ENCODE results near the gene ADNP2. TPM values are rescaled to one million over a fixed set of nuclear protein-coding genes. Genes with fewer than 3 reads are reported as not detected.
A peak's percentile ranks its signal among the peaks of the same experiment; 100 is the strongest.

The ADNP2 gene
- total and polyA plus RNA-seq, 2 experiments from 2014 or later, result 19.3 to 66.4 TPM

GRCh38 chr18:80126797-80127196, 17.7 kb downstream of the ADNP2 start:
- Histone ChIP-seq H2AFZ (no peak overlapping the region), H3K9me2 (ENCODE audit: insufficient read depth) (no peaks in the 10 kb centered on the region), H3K36me3 (ENCODE audit: insufficient read depth) (peaks cover 8% of the 10 kb centered on the region; the same call in 1 of the 2 replicates), H3K79me2 (replicated peaks; ENCODE audit: insufficient read depth) (peaks cover 99% of the 10 kb centered on the region), H3K4me3 (no peak overlapping the region), H3F3A (replicated peaks; ENCODE audit: low read depth) (no peaks in the 10 kb centered on the region), H4K20me1 (replicated peaks; ENCODE audit: insufficient read depth) (peaks cover 71% of the 10 kb centered on the region), H3K27ac (ENCODE audit: low read depth) (no peak overlapping the region), H3K4me2 (no peak overlapping the region), H3K4me1 (ENCODE audit: insufficient read depth) (peaks cover 16% of the 10 kb centered on the region), H3K27me3 (ENCODE audit: insufficient read depth) (no peaks in the 10 kb centered on the region)
- Mint-ChIP-seq H3K27ac (peak overlapping the region; percentile 13; the same call in 1 of the 2 replicates), H3K9me3 (no peaks in the 10 kb centered on the region), H3K27me3 (ENCODE audit: insufficient read depth, low read depth, poor library complexity) (peaks cover 2% of the 10 kb centered on the region), H3K36me3 (ENCODE audit: low read depth) (peaks cover 30% of the 10 kb centered on the region), H3K4me1 (peaks cover 32% of the 10 kb centered on the region), H3K4me3 (no peak overlapping the region)
- TF ChIP-seq POLR2AphosphoS5 (IDR thresholded peaks at IDR 0.05; ENCODE audit: low read depth) (no peak), CREB1 (CRISPR knock-in tag; IDR thresholded peaks at IDR 0.05; ENCODE audit: low read depth) (no peak), ZNF114 (CRISPR knock-in tag; IDR thresholded peaks at IDR 0.05) (no peak), REST (IDR thresholded peaks at IDR 0.05; ENCODE audit: unreplicated experiment) (no peak), EZH2phosphoT487 (IDR thresholded peaks at IDR 0.05; ENCODE audit: unreplicated experiment) (no peak), JUNB (IDR thresholded peaks at IDR 0.05; ENCODE audit: unreplicated experiment) (no peak), NANOG (IDR thresholded peaks at IDR 0.05; ENCODE audit: borderline replicate concordance) (no peak), CTCF (conservative IDR thresholded peaks at IDR 0.05; ENCODE audit: low read depth in 2 of 2) (no peak), EZH2 (IDR thresholded peaks at IDR 0.05; ENCODE audit: low read depth, unreplicated experiment) (no peak), ETS1 (IDR thresholded peaks at IDR 0.05) (no peak), ZNF331 (CRISPR knock-in tag; IDR thresholded peaks at IDR 0.05; ENCODE audit: low read depth) (no peak), STAT1 (IDR thresholded peaks at IDR 0.05; ENCODE audit: unreplicated experiment) (no peak)
- TF ChIP-seq, protein P1, sequence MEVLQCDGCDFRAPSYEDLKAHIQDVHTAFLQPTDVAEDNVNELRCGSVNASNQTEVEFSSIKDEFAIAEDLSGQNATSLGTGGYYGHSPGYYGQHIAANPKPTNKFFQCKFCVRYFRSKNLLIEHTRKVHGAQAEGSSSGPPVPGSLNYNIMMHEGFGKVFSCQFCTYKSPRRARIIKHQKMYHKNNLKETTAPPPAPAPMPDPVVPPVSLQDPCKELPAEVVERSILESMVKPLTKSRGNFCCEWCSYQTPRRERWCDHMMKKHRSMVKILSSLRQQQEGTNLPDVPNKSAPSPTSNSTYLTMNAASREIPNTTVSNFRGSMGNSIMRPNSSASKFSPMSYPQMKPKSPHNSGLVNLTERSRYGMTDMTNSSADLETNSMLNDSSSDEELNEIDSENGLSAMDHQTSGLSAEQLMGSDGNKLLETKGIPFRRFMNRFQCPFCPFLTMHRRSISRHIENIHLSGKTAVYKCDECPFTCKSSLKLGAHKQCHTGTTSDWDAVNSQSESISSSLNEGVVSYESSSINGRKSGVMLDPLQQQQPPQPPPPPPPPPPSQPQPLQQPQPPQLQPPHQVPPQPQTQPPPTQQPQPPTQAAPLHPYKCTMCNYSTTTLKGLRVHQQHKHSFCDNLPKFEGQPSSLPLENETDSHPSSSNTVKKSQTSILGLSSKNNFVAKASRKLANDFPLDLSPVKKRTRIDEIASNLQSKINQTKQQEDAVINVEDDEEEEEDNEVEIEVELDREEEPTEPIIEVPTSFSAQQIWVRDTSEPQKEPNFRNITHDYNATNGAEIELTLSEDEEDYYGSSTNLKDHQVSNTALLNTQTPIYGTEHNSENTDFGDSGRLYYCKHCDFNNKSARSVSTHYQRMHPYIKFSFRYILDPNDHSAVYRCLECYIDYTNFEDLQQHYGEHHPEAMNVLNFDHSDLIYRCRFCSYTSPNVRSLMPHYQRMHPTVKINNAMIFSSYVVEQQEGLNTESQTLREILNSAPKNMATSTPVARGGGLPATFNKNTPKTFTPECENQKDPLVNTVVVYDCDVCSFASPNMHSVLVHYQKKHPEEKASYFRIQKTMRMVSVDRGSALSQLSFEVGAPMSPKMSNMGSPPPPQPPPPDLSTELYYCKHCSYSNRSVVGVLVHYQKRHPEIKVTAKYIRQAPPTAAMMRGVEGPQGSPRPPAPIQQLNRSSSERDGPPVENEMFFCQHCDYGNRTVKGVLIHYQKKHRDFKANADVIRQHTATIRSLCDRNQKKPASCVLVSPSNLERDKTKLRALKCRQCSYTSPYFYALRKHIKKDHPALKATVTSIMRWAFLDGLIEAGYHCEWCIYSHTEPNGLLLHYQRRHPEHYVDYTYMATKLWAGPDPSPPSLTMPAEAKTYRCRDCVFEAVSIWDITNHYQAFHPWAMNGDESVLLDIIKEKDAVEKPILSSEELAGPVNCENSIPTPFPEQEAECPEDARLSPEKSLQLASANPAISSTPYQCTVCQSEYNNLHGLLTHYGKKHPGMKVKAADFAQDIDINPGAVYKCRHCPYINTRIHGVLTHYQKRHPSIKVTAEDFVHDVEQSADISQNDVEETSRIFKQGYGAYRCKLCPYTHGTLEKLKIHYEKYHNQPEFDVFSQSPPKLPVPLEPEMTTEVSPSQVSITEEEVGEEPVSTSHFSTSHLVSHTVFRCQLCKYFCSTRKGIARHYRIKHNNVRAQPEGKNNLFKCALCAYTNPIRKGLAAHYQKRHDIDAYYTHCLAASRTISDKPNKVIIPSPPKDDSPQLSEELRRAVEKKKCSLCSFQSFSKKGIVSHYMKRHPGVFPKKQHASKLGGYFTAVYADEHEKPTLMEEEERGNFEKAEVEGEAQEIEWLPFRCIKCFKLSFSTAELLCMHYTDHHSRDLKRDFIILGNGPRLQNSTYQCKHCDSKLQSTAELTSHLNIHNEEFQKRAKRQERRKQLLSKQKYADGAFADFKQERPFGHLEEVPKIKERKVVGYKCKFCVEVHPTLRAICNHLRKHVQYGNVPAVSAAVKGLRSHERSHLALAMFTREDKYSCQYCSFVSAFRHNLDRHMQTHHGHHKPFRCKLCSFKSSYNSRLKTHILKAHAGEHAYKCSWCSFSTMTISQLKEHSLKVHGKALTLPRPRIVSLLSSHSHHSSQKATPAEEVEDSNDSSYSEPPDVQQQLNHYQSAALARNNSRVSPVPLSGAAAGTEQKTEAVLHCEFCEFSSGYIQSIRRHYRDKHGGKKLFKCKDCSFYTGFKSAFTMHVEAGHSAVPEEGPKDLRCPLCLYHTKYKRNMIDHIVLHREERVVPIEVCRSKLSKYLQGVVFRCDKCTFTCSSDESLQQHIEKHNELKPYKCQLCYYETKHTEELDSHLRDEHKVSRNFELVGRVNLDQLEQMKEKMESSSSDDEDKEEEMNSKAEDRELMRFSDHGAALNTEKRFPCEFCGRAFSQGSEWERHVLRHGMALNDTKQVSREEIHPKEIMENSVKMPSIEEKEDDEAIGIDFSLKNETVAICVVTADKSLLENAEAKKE (CRISPR knock-in tag; IDR thresholded peaks at IDR 0.05), result no peak
- ATAC-seq (no peak), DNase-seq (ENCODE audit: low spot score) (no peak)

All from GM23338 (cell line).